ENCODE measurements around the gene MUC13.

The MUC13 gene

DNA sequence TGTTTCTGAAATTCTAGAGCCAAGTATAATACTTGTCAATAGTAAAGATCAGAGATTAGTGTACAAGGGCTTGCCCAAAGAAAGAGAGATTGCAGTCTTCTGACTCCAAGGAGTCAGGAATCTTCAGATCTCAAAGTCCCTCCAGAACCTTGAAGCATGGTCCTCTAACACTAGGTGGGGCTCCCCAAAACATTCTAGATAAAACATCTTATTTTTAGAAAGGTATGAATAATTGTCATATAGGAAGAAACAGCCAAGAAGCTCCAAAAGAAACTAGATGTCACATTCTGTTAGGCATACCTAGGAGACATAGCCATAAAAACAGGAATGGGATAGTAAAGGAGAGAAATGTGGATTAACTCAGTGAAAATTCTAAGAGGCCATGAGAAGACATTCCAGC is 10.7 kb downstream of the MUC13 start:
- no peak for ATAC-seq
- TF ChIP-seq, protein P1, sequence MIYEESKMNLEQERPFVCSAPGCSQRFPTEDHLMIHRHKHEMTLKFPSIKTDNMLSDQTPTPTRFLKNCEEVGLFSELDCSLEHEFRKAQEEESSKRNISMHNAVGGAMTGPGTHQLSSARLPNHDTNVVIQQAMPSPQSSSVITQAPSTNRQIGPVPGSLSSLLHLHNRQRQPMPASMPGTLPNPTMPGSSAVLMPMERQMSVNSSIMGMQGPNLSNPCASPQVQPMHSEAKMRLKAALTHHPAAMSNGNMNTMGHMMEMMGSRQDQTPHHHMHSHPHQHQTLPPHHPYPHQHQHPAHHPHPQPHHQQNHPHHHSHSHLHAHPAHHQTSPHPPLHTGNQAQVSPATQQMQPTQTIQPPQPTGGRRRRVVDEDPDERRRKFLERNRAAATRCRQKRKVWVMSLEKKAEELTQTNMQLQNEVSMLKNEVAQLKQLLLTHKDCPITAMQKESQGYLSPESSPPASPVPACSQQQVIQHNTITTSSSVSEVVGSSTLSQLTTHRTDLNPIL (CRISPR knock-in tag; IDR thresholded peaks at IDR 0.05; ENCODE audit: low read depth) = no peak
- TF ChIP-seq SNAI2 (CRISPR knock-in tag; IDR thresholded peaks at IDR 0.05) = no peak
- no peak for TF ChIP-seq ARNTL (CRISPR knock-in tag; IDR thresholded peaks at IDR 0.05; ENCODE audit: borderline replicate concordance, low read depth)
- no peak for TF ChIP-seq TCF4 (CRISPR knock-in tag; IDR thresholded peaks at IDR 0.05; ENCODE audit: borderline replicate concordance)
- TF ChIP-seq ZNF8 (CRISPR knock-in tag; IDR thresholded peaks at IDR 0.05) = no peak

DNA sequence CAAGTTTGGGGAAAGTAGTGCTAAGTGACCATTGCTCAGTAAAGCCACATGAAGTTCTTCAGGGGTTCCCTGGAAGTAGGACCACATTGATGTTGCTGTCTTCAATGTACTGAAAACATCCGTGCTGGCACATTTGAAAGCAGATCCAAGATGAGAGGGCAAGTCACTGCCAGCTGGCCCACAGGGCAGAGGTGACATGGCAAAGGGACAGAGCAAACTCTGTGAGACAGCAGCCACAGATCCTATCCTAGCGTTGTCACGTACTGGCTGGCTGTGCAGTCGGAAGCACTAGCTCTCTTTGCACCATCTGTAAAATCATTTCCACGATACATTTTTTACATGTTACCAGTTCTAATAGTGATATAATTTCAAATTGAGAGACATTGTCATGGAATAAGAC is 13.8 kb downstream of the MUC13 start:
- TF ChIP-seq, protein P2, sequence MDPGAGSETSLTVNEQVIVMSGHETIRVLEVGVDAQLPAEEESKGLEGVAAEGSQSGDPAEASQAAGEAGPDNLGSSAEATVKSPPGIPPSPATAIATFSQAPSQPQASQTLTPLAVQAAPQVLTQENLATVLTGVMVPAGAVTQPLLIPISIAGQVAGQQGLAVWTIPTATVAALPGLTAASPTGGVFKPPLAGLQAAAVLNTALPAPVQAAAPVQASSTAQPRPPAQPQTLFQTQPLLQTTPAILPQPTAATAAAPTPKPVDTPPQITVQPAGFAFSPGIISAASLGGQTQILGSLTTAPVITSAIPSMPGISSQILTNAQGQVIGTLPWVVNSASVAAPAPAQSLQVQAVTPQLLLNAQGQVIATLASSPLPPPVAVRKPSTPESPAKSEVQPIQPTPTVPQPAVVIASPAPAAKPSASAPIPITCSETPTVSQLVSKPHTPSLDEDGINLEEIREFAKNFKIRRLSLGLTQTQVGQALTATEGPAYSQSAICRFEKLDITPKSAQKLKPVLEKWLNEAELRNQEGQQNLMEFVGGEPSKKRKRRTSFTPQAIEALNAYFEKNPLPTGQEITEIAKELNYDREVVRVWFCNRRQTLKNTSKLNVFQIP (CRISPR knock-in tag; IDR thresholded peaks at IDR 0.05; ENCODE audit: borderline replicate concordance, low read depth) = no peak
- TF ChIP-seq, protein P3, sequence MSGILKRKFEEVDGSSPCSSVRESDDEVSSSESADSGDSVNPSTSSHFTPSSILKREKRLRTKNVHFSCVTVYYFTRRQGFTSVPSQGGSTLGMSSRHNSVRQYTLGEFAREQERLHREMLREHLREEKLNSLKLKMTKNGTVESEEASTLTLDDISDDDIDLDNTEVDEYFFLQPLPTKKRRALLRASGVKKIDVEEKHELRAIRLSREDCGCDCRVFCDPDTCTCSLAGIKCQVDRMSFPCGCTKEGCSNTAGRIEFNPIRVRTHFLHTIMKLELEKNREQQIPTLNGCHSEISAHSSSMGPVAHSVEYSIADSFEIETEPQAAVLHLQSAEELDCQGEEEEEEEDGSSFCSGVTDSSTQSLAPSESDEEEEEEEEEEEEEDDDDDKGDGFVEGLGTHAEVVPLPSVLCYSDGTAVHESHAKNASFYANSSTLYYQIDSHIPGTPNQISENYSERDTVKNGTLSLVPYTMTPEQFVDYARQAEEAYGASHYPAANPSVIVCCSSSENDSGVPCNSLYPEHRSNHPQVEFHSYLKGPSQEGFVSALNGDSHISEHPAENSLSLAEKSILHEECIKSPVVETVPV (CRISPR knock-in tag; IDR thresholded peaks at IDR 0.05) = no peak
- no peak for TF ChIP-seq OSR1 (CRISPR knock-in tag; IDR thresholded peaks at IDR 0.05)
- TF ChIP-seq ARNTL (CRISPR knock-in tag; IDR thresholded peaks at IDR 0.05; ENCODE audit: borderline replicate concordance, low read depth) = no peak
- TF ChIP-seq TCF4 (CRISPR knock-in tag; IDR thresholded peaks at IDR 0.05; ENCODE audit: borderline replicate concordance) = no peak
- TF ChIP-seq TOX (CRISPR knock-in tag; IDR thresholded peaks at IDR 0.05; ENCODE audit: borderline replicate concordance) = no peak
- TF ChIP-seq RARB (CRISPR knock-in tag; IDR thresholded peaks at IDR 0.05) = no peak
- TF ChIP-seq, protein P4, sequence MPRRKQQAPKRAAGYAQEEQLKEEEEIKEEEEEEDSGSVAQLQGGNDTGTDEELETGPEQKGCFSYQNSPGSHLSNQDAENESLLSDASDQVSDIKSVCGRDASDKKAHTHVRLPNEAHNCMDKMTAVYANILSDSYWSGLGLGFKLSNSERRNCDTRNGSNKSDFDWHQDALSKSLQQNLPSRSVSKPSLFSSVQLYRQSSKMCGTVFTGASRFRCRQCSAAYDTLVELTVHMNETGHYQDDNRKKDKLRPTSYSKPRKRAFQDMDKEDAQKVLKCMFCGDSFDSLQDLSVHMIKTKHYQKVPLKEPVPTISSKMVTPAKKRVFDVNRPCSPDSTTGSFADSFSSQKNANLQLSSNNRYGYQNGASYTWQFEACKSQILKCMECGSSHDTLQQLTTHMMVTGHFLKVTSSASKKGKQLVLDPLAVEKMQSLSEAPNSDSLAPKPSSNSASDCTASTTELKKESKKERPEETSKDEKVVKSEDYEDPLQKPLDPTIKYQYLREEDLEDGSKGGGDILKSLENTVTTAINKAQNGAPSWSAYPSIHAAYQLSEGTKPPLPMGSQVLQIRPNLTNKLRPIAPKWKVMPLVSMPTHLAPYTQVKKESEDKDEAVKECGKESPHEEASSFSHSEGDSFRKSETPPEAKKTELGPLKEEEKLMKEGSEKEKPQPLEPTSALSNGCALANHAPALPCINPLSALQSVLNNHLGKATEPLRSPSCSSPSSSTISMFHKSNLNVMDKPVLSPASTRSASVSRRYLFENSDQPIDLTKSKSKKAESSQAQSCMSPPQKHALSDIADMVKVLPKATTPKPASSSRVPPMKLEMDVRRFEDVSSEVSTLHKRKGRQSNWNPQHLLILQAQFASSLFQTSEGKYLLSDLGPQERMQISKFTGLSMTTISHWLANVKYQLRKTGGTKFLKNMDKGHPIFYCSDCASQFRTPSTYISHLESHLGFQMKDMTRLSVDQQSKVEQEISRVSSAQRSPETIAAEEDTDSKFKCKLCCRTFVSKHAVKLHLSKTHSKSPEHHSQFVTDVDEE (CRISPR knock-in tag; IDR thresholded peaks at IDR 0.05) = no peak
- TF ChIP-seq ZFP3 (CRISPR knock-in tag; IDR thresholded peaks at IDR 0.05) = no peak
- no peak for TF ChIP-seq ISL1 (CRISPR knock-in tag; IDR thresholded peaks at IDR 0.05)
- no peak for ATAC-seq

DNA sequence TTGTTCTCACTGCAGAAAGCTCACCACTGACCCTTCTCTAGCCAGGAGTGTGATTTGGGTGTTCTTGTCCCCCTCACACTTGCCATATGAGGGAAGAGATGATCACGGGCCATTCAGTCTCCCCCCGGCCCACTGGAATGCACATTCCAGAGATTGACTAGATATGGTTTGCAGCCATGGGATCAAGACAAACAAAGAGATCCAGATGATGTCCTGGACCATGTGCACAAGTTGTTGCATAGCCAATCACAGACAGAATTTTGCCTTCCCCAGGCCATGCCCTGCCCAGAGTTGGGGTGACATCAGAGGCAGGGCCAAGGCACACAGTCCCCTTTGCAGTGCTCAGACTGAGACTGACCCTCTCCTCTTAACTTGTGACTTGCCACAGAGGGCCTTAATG is 14.8 kb downstream of the MUC13 start:
- ATAC-seq = peak; percentile 87
- TF ChIP-seq ZFP3 (CRISPR knock-in tag; IDR thresholded peaks at IDR 0.05) = no peak
- TF ChIP-seq, protein P1 (CRISPR knock-in tag; IDR thresholded peaks at IDR 0.05; ENCODE audit: low read depth) = no peak

DNA sequence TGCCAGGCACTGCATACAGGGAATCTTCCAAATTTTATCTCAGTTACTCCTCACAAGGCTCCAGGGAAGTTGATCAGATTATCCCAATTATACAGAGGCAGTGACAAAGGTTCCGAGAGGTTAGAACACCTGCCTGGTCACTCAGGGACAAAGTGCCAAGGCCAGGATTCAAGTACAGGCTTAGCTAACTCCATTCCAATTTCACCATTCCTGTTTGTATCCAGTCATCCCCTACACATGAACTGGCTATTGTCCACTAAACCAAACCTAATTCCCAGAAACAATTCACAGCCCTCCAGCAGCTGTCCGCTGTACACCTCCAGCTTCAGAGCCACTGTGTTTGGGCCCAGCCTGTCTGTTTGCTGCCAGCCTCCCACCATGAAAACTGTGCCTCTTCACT is 16.0 kb downstream of the MUC13 start:
- TF ChIP-seq ZFP3 (CRISPR knock-in tag; IDR thresholded peaks at IDR 0.05) (no peak), GLIS3 (CRISPR knock-in tag; IDR thresholded peaks at IDR 0.05) (no peak), ZNF8 (CRISPR knock-in tag; IDR thresholded peaks at IDR 0.05) (no peak), OSR1 (CRISPR knock-in tag; IDR thresholded peaks at IDR 0.05) (no peak), TOX (CRISPR knock-in tag; IDR thresholded peaks at IDR 0.05; ENCODE audit: borderline replicate concordance) (no peak), ISL1 (CRISPR knock-in tag; IDR thresholded peaks at IDR 0.05) (no peak), CSDC2 (CRISPR knock-in tag; IDR thresholded peaks at IDR 0.05) (no peak), BACH2 (CRISPR knock-in tag; IDR thresholded peaks at IDR 0.05; ENCODE audit: borderline replicate concordance) (no peak), ESRRG (CRISPR knock-in tag; IDR thresholded peaks at IDR 0.05) (no peak), SNAI2 (CRISPR knock-in tag; IDR thresholded peaks at IDR 0.05) (no peak)
- TF ChIP-seq, protein P4 (CRISPR knock-in tag; IDR thresholded peaks at IDR 0.05) = no peak
- no peak for ATAC-seq
